GM23248 (cell line): ENCODE measurements around the gene TADA2A. TPM values are rescaled to one million over a fixed set of nuclear protein-coding genes. Genes with fewer than 3 reads are reported as not detected.
A peak's percentile ranks its signal among the peaks of the same experiment; 100 is the strongest.
"Not testable (repeated sequence)": the region's sequence is repeated elsewhere in the genome, so short reads cannot be mapped to it uniquely, and the experiment has no call there.

Experiments used
- DNase-seq: peaks from one replicate; pipeline ENCODE4 v3.0.0-alpha.2; 2015
- H2AFZ ChIP-seq: fragments of 200-600 bp; sonication (generic); 2 replicates; pipeline ENCODE4 v1.6.1; 2016; ENCODE audit warnings: antibody characterized with exemption
- H3F3A ChIP-seq: fragments of 200-600 bp; sonication (generic); 2 replicates; pipeline ENCODE4 v1.6.1; 2016; ENCODE audit warnings: mild to moderate bottlenecking, antibody characterized with exemption, mixed run types; ENCODE audit not compliant: insufficient read depth
- H3K27ac ChIP-seq: fragments of 200-600 bp; sonication (generic); 2 replicates; pipeline ENCODE4 v1.5.1; 2016; ENCODE audit warnings: mild to moderate bottlenecking
- H3K27me3 ChIP-seq: fragments of 200-600 bp; sonication (generic); replicated peaks from 2 replicates; pipeline ENCODE4 v1.6.1; 2016; ENCODE audit warnings: mild to moderate bottlenecking; ENCODE audit not compliant: insufficient read depth
- H3K36me3 ChIP-seq: fragments of 200-600 bp; sonication (generic); 2 replicates; pipeline ENCODE4 v1.6.1; 2016; ENCODE audit warnings: low read depth, mild to moderate bottlenecking
- H3K4me1 ChIP-seq: fragments of 200-600 bp; sonication (generic); 2 replicates; pipeline ENCODE4 v1.6.1; 2016; ENCODE audit warnings: mild to moderate bottlenecking; ENCODE audit not compliant: insufficient read depth
- H3K4me2 ChIP-seq: fragments of 200-600 bp; sonication (generic); one replicate; pipeline ENCODE4 v1.6.1; 2016; ENCODE audit warnings: mild to moderate bottlenecking; ENCODE audit not compliant: unreplicated experiment
- H3K4me3 ChIP-seq: fragments of 200-600 bp; sonication (generic); 2 replicates; pipeline ENCODE4 v1.5.1; 2016; ENCODE audit warnings: mild to moderate bottlenecking
- H3K79me2 ChIP-seq: fragments of 200-600 bp; sonication (generic); 2 replicates; pipeline ENCODE4 v1.6.1; 2016; ENCODE audit warnings: mild to moderate bottlenecking; ENCODE audit not compliant: insufficient read depth
- H3K9ac ChIP-seq: fragments of 200-600 bp; sonication (generic); 2 replicates; pipeline ENCODE4 v1.6.1; 2016; ENCODE audit warnings: mild to moderate bottlenecking
- H3K9me2 ChIP-seq: fragments of 200-600 bp; sonication (generic); 2 replicates; pipeline ENCODE4 v1.6.1; 2016; ENCODE audit warnings: mixed run types, mild to moderate bottlenecking, moderate library complexity; ENCODE audit not compliant: insufficient read depth
- H3K9me3 ChIP-seq: fragments of 200-600 bp; sonication (generic); one replicate; pipeline ENCODE4 v1.6.1; 2017; ENCODE audit warnings: low read depth
- H4K20me1 ChIP-seq: fragments of 200-600 bp; sonication (generic); 2 replicates; pipeline ENCODE4 v1.6.0; 2016; ENCODE audit not compliant: insufficient read depth
- EZH2 ChIP-seq: fragments of 200-600 bp; sonication (generic); IDR thresholded peaks from 2 replicates; pipeline ENCODE4 v1.6.1; 2018; ENCODE audit warnings: antibody characterized with exemption, mild to moderate bottlenecking; ENCODE audit not compliant: insufficient read depth, poor library complexity, severe bottlenecking
- EZH2phosphoT487 ChIP-seq: fragments of 200-600 bp; sonication (generic); IDR thresholded peaks from 2 replicates; pipeline ENCODE4 v1.6.1; 2018; ENCODE audit warnings: antibody characterized with exemption, moderate library complexity, mild to moderate bottlenecking, low read depth; ENCODE audit not compliant: insufficient read depth
- WGBS, 2 experiments: methylation state at CpG; one replicate each; pipeline ENCODE4 v1.1.6; 2015 to 2017; ENCODE audit warnings: low lambda C conversion rate in 2 of 2, low coverage in 1 of 2; ENCODE audit errors: missing lambda C conversion rate in 2 of 2; 5-methylcytosine and 5-hydroxymethylcytosine counted together
- in situ Hi-C: fragments of 300-500 bp; cut with MboI; formaldehyde crosslinking; loops from 2 replicates; pipeline ENCODE4 v1.15.0; 2020
- polyA plus RNA-seq: library from polyadenylated mRNA; unstranded; fragments of >200 nt; fragmentation: Nextera tagmentation; extraction: Ambion mirVana; gene quantifications from 2 replicates; pipeline ENCODE4 v1.2.1, GENCODE V29; 2016
- total RNA-seq: library from RNA; depleted of rRNA; stranded (reverse); fragments of >200 nt; shearing (Covaris generic); gene quantifications from 2 replicates; pipeline ENCODE4 v1.2.3, GENCODE V29; 2014

Gene TADA2A
- total and polyA plus RNA-seq, 2 experiments from 2014 or later: 16.7 to 18.3 TPM

DNA sequence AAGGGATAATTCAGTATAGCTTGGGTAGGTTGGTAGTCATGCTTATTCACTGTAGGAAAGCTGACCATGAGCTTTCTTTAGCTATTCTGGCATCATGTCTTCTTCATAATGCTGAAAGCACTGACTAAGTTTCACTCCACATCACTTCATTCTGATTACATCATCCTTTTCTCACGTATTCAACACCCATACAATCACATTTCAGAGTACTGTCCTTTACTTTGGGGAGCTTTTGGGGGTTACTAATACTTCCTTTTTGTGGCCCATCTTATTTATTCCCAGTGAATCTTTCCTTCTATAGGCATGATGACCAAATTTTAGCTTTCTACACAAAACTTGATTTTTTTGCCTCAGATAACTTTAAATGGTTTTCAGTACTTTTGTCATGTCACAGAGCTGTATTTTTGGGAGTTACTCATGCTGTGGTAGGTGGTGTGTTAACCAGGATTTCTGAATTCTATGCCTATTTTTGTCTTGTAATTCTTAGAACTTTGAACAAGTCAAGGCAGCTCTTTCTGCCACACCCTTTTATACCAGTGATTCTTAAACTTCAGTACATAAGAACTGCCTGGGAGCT is 23.5 kb downstream of the TADA2A start:
- in situ Hi-C loops: no loop called here
- DNase-seq: peak; percentile 94
- H3K36me3 ChIP-seq: peaks cover 22% of the 10 kb centered on the region

DNA sequence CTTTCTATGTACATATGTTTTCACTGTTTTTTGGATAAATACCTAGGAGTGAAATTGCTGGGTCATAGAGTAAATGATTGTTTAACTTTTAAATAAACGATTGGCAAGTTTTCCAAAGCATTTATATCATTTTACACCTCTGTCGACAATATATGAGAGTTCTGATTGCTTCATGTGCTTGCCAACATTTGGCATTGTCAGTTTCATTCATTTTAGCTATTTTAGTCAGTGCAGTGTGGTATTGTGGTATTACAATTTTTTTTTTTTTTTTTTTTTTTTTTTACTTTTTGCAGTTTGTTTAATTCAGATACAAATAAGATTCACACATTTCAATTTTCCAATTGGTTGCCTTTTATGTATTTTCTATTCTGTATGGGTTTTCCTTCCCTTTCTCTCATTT is 26.0 kb downstream of the TADA2A start:
- Histone ChIP-seq H3K4me1 (peaks cover 19% of the 10 kb centered on the region), H3K36me3 (peaks cover 7% of the 10 kb centered on the region), H3K9me2 (no peaks in the 10 kb centered on the region), H3F3A (peaks cover 29% of the 10 kb centered on the region), H3K27ac (no peak overlapping the region), H4K20me1 (no peaks in the 10 kb centered on the region), H3K4me2 (no peak overlapping the region), H3K27me3 (no peaks in the 10 kb centered on the region), H3K4me3 (no peak overlapping the region), H2AFZ (no peak overlapping the region), H3K9me3 (no peaks in the 10 kb centered on the region), H3K9ac (no peak overlapping the region), H3K79me2 (peaks cover 50% of the 10 kb centered on the region)
- DNase-seq: no peak
- in situ Hi-C loops: no loop called here
- WGBS, 2 experiments: 98% methylated on average over 2 of the region's 2 CpGs
- TF ChIP-seq EZH2phosphoT487 (no peak), EZH2 (no peak)

More for the DNA sequence above, 23.5 kb downstream of the TADA2A start:
- 4% methylated on average over 1 of the region's 1 CpG for WGBS, 2 experiments
- Histone ChIP-seq H3K9ac (peak overlapping the region; percentile 66), H2AFZ (peak overlapping the region; percentile 17), H3K4me1 (peaks cover 19% of the 10 kb centered on the region), H4K20me1 (no peaks in the 10 kb centered on the region), H3K79me2 (peaks cover 44% of the 10 kb centered on the region), H3K9me2 (no peaks in the 10 kb centered on the region), H3K4me2 (peak overlapping the region; percentile 52), H3K27me3 (no peaks in the 10 kb centered on the region), H3K4me3 (peak overlapping the region; percentile 11; the same call in 1 of the 2 replicates), H3F3A (peaks cover 37% of the 10 kb centered on the region), H3K27ac (peak overlapping the region; percentile 92), H3K9me3 (no peaks in the 10 kb centered on the region)
- no peak for TF ChIP-seq EZH2
- no peak for TF ChIP-seq EZH2phosphoT487

DNA sequence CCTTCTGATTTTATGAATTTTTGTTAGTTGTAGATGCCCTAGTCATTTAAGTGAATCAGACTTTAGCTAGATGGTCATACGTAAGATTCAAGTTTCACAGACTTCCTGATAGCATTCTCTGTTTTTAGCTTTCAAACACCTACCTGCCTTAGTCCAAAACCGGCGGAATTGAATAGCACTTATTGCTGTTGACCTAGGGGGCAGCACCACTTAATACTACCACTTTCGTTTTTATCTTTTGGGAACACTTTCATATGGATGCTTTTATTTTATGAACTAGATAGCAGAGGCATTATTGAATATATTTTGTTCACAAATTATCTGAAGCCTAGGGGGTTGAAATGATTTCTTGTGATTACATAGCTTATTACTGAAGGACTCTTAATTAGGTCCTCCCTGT is 31.5 kb downstream of the TADA2A start:
- WGBS, 2 experiments: 91 to 99% methylated on average over 4 of the region's 4 CpGs
- Histone ChIP-seq H3K79me2 (peaks cover 27% of the 10 kb centered on the region), H3K4me3 (no peak overlapping the region), H2AFZ (no peak overlapping the region), H3K9me3 (no peaks in the 10 kb centered on the region), H3K9me2 (no peaks in the 10 kb centered on the region), H3K9ac (no peak overlapping the region), H4K20me1 (no peaks in the 10 kb centered on the region), H3K27ac (no peak overlapping the region), H3K27me3 (no peaks in the 10 kb centered on the region), H3K4me2 (no peak overlapping the region), H3F3A (no peaks in the 10 kb centered on the region), H3K4me1 (no peaks in the 10 kb centered on the region), H3K36me3 (peaks cover 40% of the 10 kb centered on the region)
- TF ChIP-seq EZH2phosphoT487: no peak
- no peak for TF ChIP-seq EZH2
- in situ Hi-C loops: no loop called here
- DNase-seq: no peak

DNA sequence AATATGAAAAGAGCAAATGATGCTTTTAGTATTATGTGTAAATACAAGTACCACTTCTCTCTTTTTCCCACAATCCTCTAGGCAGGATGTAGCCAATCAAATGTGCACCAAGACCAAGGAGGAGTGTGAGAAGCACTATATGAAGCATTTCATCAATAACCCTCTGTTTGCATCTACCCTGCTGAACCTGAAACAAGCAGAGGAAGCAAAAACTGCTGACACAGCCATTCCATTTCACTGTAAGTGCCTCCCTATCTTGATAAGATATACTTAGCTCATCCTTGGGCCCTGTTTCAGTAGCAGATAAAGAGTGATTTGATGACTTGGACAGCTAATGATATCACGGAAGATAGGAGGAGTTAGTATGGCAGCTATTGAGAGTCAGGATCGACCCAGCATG is 33.7 kb downstream of the TADA2A start:
- Histone ChIP-seq H3F3A (no peaks in the 10 kb centered on the region), H3K27me3 (no peaks in the 10 kb centered on the region), H3K9me3 (no peaks in the 10 kb centered on the region), H3K9ac (no peak overlapping the region), H4K20me1 (no peaks in the 10 kb centered on the region), H3K79me2 (0 out of 2 replicates have a peak, but pooled peaks cover 5% of the 10 kb centered on the region), H3K4me1 (no peaks in the 10 kb centered on the region), H3K9me2 (no peaks in the 10 kb centered on the region), H3K27ac (no peak overlapping the region), H2AFZ (no peak overlapping the region), H3K4me2 (no peak overlapping the region), H3K4me3 (no peak overlapping the region), H3K36me3 (peaks cover 45% of the 10 kb centered on the region)
- in situ Hi-C loops: no loop called here
- no peak for DNase-seq
- 96 to 100% methylated on average over 2 of the region's 2 CpGs for WGBS, 2 experiments
- no peak for TF ChIP-seq EZH2phosphoT487
- TF ChIP-seq EZH2: no peak

DNA sequence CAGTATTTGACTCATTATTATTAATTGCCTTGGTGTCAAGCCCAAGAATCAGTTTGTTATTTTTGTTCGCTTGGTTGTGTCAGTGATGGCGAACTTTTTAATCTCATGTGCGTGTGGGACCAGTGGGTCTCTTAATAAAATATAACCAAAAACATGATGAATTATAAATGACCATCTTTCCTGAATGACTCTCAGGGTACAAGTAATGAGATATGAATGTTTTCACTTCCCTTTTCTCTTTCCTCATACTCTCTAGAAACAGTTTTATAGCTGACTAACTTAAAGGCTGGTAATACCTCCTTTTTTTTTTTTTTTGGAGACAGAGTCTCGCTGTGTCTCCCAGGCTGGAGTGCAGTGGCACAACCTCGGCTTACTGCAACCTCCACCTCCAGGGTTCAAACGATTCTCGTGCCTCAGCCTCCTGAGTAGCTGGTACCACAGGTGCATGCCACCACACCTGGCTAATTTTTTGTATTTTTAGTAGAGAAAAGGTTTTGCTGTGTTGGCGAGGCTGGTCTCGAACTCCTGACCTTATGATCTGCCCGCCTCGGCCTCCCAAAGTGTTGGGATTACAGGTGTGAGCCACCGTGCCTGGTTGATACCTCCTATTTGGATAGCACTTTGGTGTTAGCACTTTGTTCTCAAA is 34.8 kb downstream of the TADA2A start:
- H4K20me1 ChIP-seq, H2AFZ ChIP-seq, in situ Hi-C loops, H3K4me2 ChIP-seq, H3K27me3 ChIP-seq, H3K79me2 ChIP-seq, H3K9me3 ChIP-seq, H3K4me3 ChIP-seq, H3F3A ChIP-seq, H3K4me1 ChIP-seq, H3K27ac ChIP-seq, H3K9me2 ChIP-seq, H3K9ac ChIP-seq: not testable (repeated sequence)
- DNase-seq: peak; percentile 15
- WGBS, 2 experiments: 94 to 97% methylated on average over 12 of the region's 12 CpGs
- peaks cover 45% of the 10 kb centered on the region for H3K36me3 ChIP-seq
